Esophagus muscularis mucosa (tissue), 4 donors: Measurements from ENCODE around the gene HK1. TPM values are rescaled to one million over a fixed set of nuclear protein-coding genes. Genes with fewer than 3 reads are reported as not detected.

Source experiments
- DNase-seq: peaks from one replicate; pipeline ENCODE4 v3.0.0-alpha.2; 2017; ENCODE audit errors: extremely low spot score
- H3K27ac ChIP-seq, 4 donors: fragments of 200-600 bp; sonication (generic); replicated peaks in 1 of 4; 1 replicate in 3 of 4; 2 replicates in 1 of 4; pipeline ENCODE4 v1.5.1; 2016 to 2019; ENCODE audit warnings: mild to moderate bottlenecking in 1 of 4
- H3K27me3 ChIP-seq, 4 donors: fragments of 200-600 bp; sonication (generic); one replicate each; pipeline versions ENCODE4 v1.5.1 to v1.6.0; 2016 to 2019
- H3K36me3 ChIP-seq, 4 donors: fragments of 200-600 bp; sonication (generic); one replicate each; pipeline ENCODE4 v1.5.1; 2016 to 2019
- H3K4me1 ChIP-seq, 4 donors: fragments of 200-600 bp; sonication (generic); one replicate each; pipeline ENCODE4 v1.5.1; 2016 to 2019
- H3K4me3 ChIP-seq, 4 donors: fragments of 200-600 bp; sonication (generic); 1 replicate in 2 of 4; 2 replicates in 2 of 4; pipeline ENCODE4 v1.5.1; 2016 to 2019; ENCODE audit warnings: mild to moderate bottlenecking in 4 of 4, moderate library complexity in 1 of 4
- H3K9me3 ChIP-seq, 4 donors: fragments of 200-600 bp; sonication (generic); 1 replicate in 3 of 4; 2 replicates in 1 of 4; pipeline ENCODE4 v1.5.1; 2016 to 2019
- CTCF ChIP-seq, 3 experiments: fragments of 200-600 bp in 2 of 3; fragments of 450-650 bp in 1 of 3; sonication (generic) in 2 of 3; IDR thresholded peaks; one replicate each; pipeline ENCODE4 v1.5.1; 2017 to 2019; ENCODE audit warnings: antibody characterized with exemption in 3 of 3, mild to moderate bottlenecking in 2 of 3, moderate library complexity in 1 of 3
- EP300 ChIP-seq: sonication (generic); formaldehyde crosslinking; IDR thresholded peaks from one replicate; pipeline ENCODE4 v1.6.1; 2017; ENCODE audit warnings: antibody characterized with exemption
- POLR2A ChIP-seq: fragments of 450-650 bp; IDR thresholded peaks from one replicate; pipeline ENCODE4 v1.6.1; 2017; ENCODE audit warnings: antibody characterized with exemption, moderate library complexity, mild to moderate bottlenecking, low read depth
- POLR2AphosphoS5 ChIP-seq, 2 donors: sonication (generic); formaldehyde crosslinking; IDR thresholded peaks; one replicate each; pipeline ENCODE4 v1.6.1; 2017; ENCODE audit warnings: antibody characterized with exemption in 2 of 2
- WGBS: methylation state at CpG from one replicate; pipeline ENCODE4 v1.1.5; 2018; 5-methylcytosine and 5-hydroxymethylcytosine counted together
- intact Hi-C: fragments of 100-400 bp; cut with DNase I; formaldehyde crosslinking; loops from one replicate; pipeline ENCODE4 v1.15.1; 2023
- total RNA-seq, 4 donors: library from RNA; depleted of rRNA; stranded (reverse); fragments of >200 nt; gene quantifications; one replicate each; pipeline versions ENCODE4 v1.1.0 to v1.2.1, GENCODE V29; 2016

The HK1 gene
- total RNA-seq, 4 donors from 2014 or later, result 114 to 188 (median 151) TPM

DNA sequence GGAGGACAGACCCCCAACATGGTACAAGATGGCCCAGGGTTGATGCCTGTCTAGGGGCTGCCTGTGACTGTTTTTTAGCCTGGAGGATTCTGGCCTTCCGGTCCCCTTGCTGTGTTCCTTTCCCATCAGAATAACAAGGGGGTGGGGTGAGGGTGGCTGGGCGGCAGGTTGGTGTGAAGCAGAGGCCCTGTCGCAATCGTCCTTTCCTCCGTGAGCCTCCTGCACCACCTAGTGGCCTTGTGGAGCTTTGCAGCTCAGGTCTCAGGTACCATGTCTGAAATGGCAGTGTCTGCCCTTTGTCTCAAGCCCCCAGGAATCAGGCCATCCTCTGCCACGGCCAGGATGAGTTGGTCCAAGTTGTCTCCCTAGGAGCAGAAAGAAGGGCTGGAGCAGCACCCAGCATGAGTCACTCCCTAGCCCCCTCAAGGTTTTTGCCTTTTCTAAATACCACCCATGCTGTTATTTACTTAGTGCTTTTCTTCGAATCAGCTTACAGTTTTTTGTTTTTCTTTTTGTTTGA, 114.2 kb downstream of the HK1 start:
- Histone ChIP-seq H3K4me1 (peaks cover 10 to 27% (median 23%) of the 10 kb centered on the region in 4 donors), H3K36me3 (peaks cover 31 to 96% (median 87%) of the 10 kb centered on the region in 4 donors), H3K27ac (peak overlapping the region; percentile 35 to 65 (median 40)), H3K27me3 (no peaks in the 10 kb centered on the region), H3K9me3 (no peaks in the 10 kb centered on the region), H3K4me3 (no peak overlapping the region)
- WGBS, result 35% methylated on average over 2 of the region's 7 CpGs
- DNase-seq, result peak; percentile 96
- intact Hi-C loops, result loop anchor here (1.0 kb wide), 1 partner anchor 155 kb away; no protein-coding TSS in a partner anchor
- no peak for TF ChIP-seq POLR2A
- peak; percentile 97 to 99 (median 99) for TF ChIP-seq CTCF (IDR thresholded peaks at IDR 0.05)
- peak; percentile 53 to 76 for TF ChIP-seq POLR2AphosphoS5 (IDR thresholded peaks at IDR 0.05)
- no peak for TF ChIP-seq EP300

DNA sequence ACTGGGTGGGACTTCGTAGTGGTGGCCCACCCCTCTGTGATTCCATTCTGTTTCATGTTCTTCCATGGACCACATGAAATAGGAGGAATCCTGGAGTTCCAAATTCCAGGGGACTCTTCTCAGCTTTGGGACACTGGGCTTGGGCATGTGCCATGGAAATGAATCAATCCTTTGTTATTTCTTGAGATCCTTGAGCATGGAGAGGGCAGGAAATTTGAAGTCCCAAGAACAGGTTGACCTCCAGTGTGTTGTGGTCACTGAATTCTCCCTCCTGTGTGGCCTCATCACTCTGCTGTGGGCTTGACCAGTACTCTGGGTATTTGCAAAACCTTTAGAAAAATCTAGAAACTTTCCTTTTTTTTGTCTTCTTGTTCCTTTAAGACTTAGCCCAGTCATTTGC, 115.7 kb downstream of the HK1 start:
- no peak for TF ChIP-seq POLR2AphosphoS5 (IDR thresholded peaks at IDR 0.05)
- TF ChIP-seq CTCF (IDR thresholded peaks at IDR 0.05), result no peak
- no peak for TF ChIP-seq POLR2A
- TF ChIP-seq EP300, result no peak
- H3K27me3 ChIP-seq, result no peaks in the 10 kb centered on the region
- peaks cover 10 to 33% (median 26%) of the 10 kb centered on the region in 4 donors for H3K4me1 ChIP-seq
- H3K9me3 ChIP-seq, result no peaks in the 10 kb centered on the region
- DNase-seq, result no peak
- intact Hi-C loops, result no loop called here
- H3K36me3 ChIP-seq, result peaks cover 32 to 96% (median 81%) of the 10 kb centered on the region in 4 donors
- 100% methylated on average over 1 of the region's 1 CpG for WGBS
- H3K4me3 ChIP-seq, result no peak overlapping the region
- H3K27ac ChIP-seq, result no peak overlapping the region

DNA sequence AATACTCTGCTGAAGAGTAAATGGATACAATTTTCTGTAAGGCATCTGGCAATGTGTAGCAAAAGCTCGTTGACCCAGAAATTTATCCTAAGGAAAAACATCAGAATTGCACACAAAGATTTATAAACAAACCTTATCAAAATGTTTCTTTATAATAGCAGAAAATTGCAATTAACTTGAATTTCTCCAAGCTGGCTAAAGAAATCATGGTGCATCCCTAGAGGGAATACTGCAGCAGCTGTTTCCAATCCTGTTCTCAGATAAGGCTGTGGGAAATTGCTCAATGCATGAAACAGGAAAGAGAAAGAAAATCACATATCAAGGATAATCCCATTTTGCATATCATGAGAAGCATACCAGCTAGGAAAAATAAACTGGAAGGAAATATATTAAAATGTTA, 119.7 kb downstream of the HK1 start:
- TF ChIP-seq CTCF (IDR thresholded peaks at IDR 0.05) (no peak), POLR2AphosphoS5 (IDR thresholded peaks at IDR 0.05) (peak in 1 of 2 donors; percentile 12)
- 65% methylated on average over 1 of the region's 1 CpG for WGBS
- peak overlapping the region in 1 of 4 donors; percentile 50 for H3K27ac ChIP-seq
- intact Hi-C loops, result no loop called here
- peaks cover 44 to 98% (median 93%) of the 10 kb centered on the region in 4 donors for H3K36me3 ChIP-seq
- no peaks in the 10 kb centered on the region for H3K9me3 ChIP-seq
- H3K4me1 ChIP-seq, result peaks cover 4 to 23% (median 10%) of the 10 kb centered on the region in 4 donors
- H3K27me3 ChIP-seq, result no peaks in the 10 kb centered on the region
- no peak overlapping the region for H3K4me3 ChIP-seq
- no peak for DNase-seq

DNA sequence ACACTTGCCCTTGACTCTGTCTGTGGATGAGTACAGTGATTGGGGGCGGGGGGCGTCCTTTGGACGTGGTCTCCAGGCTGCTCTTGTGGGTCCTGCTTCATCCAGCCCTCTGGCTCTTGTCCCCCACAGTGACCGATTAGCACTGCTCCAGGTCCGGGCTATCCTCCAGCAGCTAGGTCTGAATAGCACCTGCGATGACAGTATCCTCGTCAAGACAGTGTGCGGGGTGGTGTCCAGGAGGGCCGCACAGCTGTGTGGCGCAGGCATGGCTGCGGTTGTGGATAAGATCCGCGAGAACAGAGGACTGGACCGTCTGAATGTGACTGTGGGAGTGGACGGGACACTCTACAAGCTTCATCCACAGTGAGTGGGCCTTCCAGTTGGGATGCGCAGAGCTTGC, 120.2 kb downstream of the HK1 start:
- DNase-seq, result no peak
- intact Hi-C loops, result no loop called here
- no peaks in the 10 kb centered on the region for H3K9me3 ChIP-seq
- peaks cover 44 to 96% (median 90%) of the 10 kb centered on the region in 4 donors for H3K36me3 ChIP-seq
- WGBS, result 83% methylated on average over 15 of the region's 16 CpGs
- TF ChIP-seq POLR2A, result no peak
- H3K4me3 ChIP-seq, result no peak overlapping the region
- H3K27ac ChIP-seq, result peak overlapping the region in 2 of 4 donors; percentile 11 to 50
- H3K27me3 ChIP-seq, result no peaks in the 10 kb centered on the region
- H3K4me1 ChIP-seq, result peaks cover 4 to 28% (median 15%) of the 10 kb centered on the region in 4 donors

- H3K36me3 ChIP-seq, result peaks cover 36 to 92% (median 82%) of the 10 kb centered on the region in 4 donors
- intact Hi-C loops, result loop anchor here (10.0 kb wide), 1 partner anchor 234 kb away; the partner anchor contains the start of gene FAM241B
- no peaks in the 10 kb centered on the region for H3K27me3 ChIP-seq
- H3K9me3 ChIP-seq, result no peaks in the 10 kb centered on the region
- TF ChIP-seq POLR2A (no peak), EP300 (no peak), POLR2AphosphoS5 (IDR thresholded peaks at IDR 0.05) (no peak), CTCF (IDR thresholded peaks at IDR 0.05) (no peak)
- 87% methylated on average over 15 of the region's 23 CpGs for WGBS
- H3K27ac ChIP-seq, result no peak overlapping the region
- DNase-seq, result no peak
- peaks cover 7 to 48% (median 33%) of the 10 kb centered on the region in 4 donors for H3K4me1 ChIP-seq
- no peak overlapping the region for H3K4me3 ChIP-seq
Observed at GRCh38 chr10:69400936-69401335, 122.6 kb downstream of the HK1 start.
